ENCODE measurements around the gene MYOD1. TPM values are rescaled to one million over a fixed set of nuclear protein-coding genes. Genes with fewer than 3 reads are reported as not detected.

MYOD1 gene
- total and polyA plus RNA-seq, 2 of the 4 experiments (the other 2 are of a cell fraction), result not detected

DNA sequence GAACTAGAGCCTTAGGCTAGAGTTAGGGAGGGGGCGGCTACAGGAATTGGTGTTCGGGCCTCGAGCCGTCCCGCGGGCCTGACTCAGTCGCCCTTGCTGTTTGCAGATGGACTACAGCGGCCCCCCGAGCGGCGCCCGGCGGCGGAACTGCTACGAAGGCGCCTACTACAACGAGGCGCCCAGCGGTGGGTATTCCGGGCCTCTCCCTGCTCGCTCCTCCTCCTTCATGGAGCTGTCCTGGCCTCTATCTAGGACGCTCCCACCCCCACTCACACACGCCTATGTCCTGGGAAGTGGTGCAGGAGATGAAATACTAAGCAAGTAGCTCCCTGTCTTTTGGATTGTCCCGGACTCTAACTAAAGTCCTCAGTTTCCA is 1.4 kb downstream of the MYOD1 start:
- Histone ChIP-seq H4K8ac (ENCODE audit: low read depth in 2 of 2, low read length in 2 of 2) (no peak overlapping the region), H4K5ac (ENCODE audit: low read depth, low read length) (no peak overlapping the region), H2AK5ac (ENCODE audit: low read depth, low read length) (no peak overlapping the region), H3K27me3 (ENCODE audit: control insufficient read depth, insufficient read depth, low read length) (peaks cover 82% of the 10 kb centered on the region), H3K23ac (ENCODE audit: low read depth, low read length) (no peak overlapping the region), H3K79me1 (ENCODE audit: low read depth in 1 of 2, low read length in 2 of 2) (no peaks in the 10 kb centered on the region), H3K56ac (ENCODE audit: extremely low read depth, insufficient read depth, low read length) (no peak overlapping the region), H2BK120ac (ENCODE audit: low read depth, low read length) (no peak overlapping the region), H3K36me3 (ENCODE audit: control insufficient read depth, insufficient read depth, low read length) (no peaks in the 10 kb centered on the region), H4K91ac (ENCODE audit: insufficient read depth, low read depth, low read length) (no peak overlapping the region), H2BK5ac (ENCODE audit: low read depth, low read length, poor library complexity, severe bottlenecking) (no peak overlapping the region), H3K4ac (ENCODE audit: low read depth, low read length) (no peak overlapping the region), H3K4me2 (ENCODE audit: low read depth, low read length) (no peak overlapping the region), H2AFZ (replicated peaks; ENCODE audit: low read length, poor library complexity) (no peak overlapping the region), H3K4me1 (ENCODE audit: control insufficient read depth, insufficient read depth, low read length) (no peaks in the 10 kb centered on the region), H4K20me1 (ENCODE audit: insufficient read depth, low read length) (no peaks in the 10 kb centered on the region), H2BK20ac (ENCODE audit: low read depth, low read length) (no peak overlapping the region), H3K27ac (ENCODE audit: insufficient read depth, low read length) (no peak overlapping the region), H2AK9ac (replicated peaks; ENCODE audit: low read depth, low read length, poor library complexity) (no peak overlapping the region), H3K9me1 (ENCODE audit: insufficient read depth, low read length) (no peaks in the 10 kb centered on the region), H3K9me3 (ENCODE audit: control insufficient read depth, insufficient read depth, low read length) (no peaks in the 10 kb centered on the region), H3K9ac (ENCODE audit: low read depth, low read length) (no peak overlapping the region), H2BK15ac (ENCODE audit: low read depth, low read length) (no peak overlapping the region), H3K4me3 (ENCODE audit: insufficient read depth, low read depth, low read length) (no peak overlapping the region), H3K14ac (replicated peaks; ENCODE audit: low read depth, low read length) (no peak overlapping the region), H3K18ac (ENCODE audit: low read depth, low read length) (no peak overlapping the region)
- no TSS peak for BruUV-seq (replicated peaks)
- intact Hi-C loops (cut with micrococcal nuclease), result loop anchor here (1.0 kb wide), 1 partner anchor 31 kb away; no protein-coding TSS in a partner anchor
- DNase-seq (no peak), ATAC-seq (ENCODE audit: low read depth) (no peak)
- in situ Hi-C loops (cut with MboI; ENCODE audit: low sequenced_read_pairs), result no loop called here
- POLR2A ChIA-PET (ENCODE audit: unreplicated experiment), result no interaction called here
- WGBS, 2 experiments (ENCODE audit: extremely low coverage in 2 of 2, insufficient read length in 1 of 2), result no CpG with 5 or more reads among the region's 24 CpGs
- TF ChIP-seq POLR2A (IDR thresholded peaks at IDR 0.05; ENCODE audit: low read depth, low read length), result no peak
- no peak for TF ChIP-seq RFX5 (IDR thresholded peaks at IDR 0.05; ENCODE audit: low read depth, low read length)
- no peak for TF ChIP-seq MAFK (IDR thresholded peaks at IDR 0.05; ENCODE audit: low read depth, low read length)
- TF ChIP-seq, protein P1, sequence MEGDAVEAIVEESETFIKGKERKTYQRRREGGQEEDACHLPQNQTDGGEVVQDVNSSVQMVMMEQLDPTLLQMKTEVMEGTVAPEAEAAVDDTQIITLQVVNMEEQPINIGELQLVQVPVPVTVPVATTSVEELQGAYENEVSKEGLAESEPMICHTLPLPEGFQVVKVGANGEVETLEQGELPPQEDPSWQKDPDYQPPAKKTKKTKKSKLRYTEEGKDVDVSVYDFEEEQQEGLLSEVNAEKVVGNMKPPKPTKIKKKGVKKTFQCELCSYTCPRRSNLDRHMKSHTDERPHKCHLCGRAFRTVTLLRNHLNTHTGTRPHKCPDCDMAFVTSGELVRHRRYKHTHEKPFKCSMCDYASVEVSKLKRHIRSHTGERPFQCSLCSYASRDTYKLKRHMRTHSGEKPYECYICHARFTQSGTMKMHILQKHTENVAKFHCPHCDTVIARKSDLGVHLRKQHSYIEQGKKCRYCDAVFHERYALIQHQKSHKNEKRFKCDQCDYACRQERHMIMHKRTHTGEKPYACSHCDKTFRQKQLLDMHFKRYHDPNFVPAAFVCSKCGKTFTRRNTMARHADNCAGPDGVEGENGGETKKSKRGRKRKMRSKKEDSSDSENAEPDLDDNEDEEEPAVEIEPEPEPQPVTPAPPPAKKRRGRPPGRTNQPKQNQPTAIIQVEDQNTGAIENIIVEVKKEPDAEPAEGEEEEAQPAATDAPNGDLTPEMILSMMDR (conservative IDR thresholded peaks at IDR 0.05; ENCODE audit: low read depth, low read length), result no peak
- TF ChIP-seq, protein P2, sequence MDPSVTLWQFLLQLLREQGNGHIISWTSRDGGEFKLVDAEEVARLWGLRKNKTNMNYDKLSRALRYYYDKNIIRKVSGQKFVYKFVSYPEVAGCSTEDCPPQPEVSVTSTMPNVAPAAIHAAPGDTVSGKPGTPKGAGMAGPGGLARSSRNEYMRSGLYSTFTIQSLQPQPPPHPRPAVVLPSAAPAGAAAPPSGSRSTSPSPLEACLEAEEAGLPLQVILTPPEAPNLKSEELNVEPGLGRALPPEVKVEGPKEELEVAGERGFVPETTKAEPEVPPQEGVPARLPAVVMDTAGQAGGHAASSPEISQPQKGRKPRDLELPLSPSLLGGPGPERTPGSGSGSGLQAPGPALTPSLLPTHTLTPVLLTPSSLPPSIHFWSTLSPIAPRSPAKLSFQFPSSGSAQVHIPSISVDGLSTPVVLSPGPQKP (IDR thresholded peaks at IDR 0.05; ENCODE audit: borderline replicate concordance, low read depth, low read length), result no peak
- TF ChIP-seq, protein P3, sequence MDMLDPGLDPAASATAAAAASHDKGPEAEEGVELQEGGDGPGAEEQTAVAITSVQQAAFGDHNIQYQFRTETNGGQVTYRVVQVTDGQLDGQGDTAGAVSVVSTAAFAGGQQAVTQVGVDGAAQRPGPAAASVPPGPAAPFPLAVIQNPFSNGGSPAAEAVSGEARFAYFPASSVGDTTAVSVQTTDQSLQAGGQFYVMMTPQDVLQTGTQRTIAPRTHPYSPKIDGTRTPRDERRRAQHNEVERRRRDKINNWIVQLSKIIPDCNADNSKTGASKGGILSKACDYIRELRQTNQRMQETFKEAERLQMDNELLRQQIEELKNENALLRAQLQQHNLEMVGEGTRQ (IDR thresholded peaks at IDR 0.05; ENCODE audit: low read depth, low read length), result no peak
- no peak for TF ChIP-seq NFE2L2 (IDR thresholded peaks at IDR 0.05; ENCODE audit: low read depth, low read length)
- no peak for TF ChIP-seq MXI1 (IDR thresholded peaks at IDR 0.05; ENCODE audit: borderline replicate concordance, low read depth, low read length)
- no peak for TF ChIP-seq BHLHE40 (IDR thresholded peaks at IDR 0.05; ENCODE audit: low read depth, low read length)
- TF ChIP-seq FOS (IDR thresholded peaks at IDR 0.05; ENCODE audit: low read depth, low read length), result no peak
- no peak for TF ChIP-seq CHD1 (IDR thresholded peaks at IDR 0.05; ENCODE audit: low read depth, low read length)
- TF ChIP-seq CEBPB (IDR thresholded peaks at IDR 0.05; ENCODE audit: low read depth, low read length), result no peak
- no peak for TF ChIP-seq RCOR1 (IDR thresholded peaks at IDR 0.05; ENCODE audit: insufficient replicate concordance, low read length)
- no peak for TF ChIP-seq MAZ (IDR thresholded peaks at IDR 0.05; ENCODE audit: borderline replicate concordance, low read depth, low read length)
- no peak for TF ChIP-seq SMC3 (IDR thresholded peaks at IDR 0.05; ENCODE audit: low read depth, low read length)
- dilution Hi-C loops (cut with HindIII; ENCODE audit: low sequenced_read_pairs, unreplicated experiment), result no loop called here
- CTCF ChIA-PET, result no interaction called here
